ENCODE data around the gene ST6GAL1. TPM values are rescaled to one million over a fixed set of nuclear protein-coding genes. Genes with fewer than 3 reads are reported as not detected.

ST6GAL1 gene
- total and polyA plus RNA-seq, 2 of the 4 experiments (the other 2 are of a cell fraction): 1.4 to 2.9 TPM

GRCh38 chr3:186883686-186884058, 46.7 kb upstream of the ST6GAL1 start:
- BruUV-seq (replicated peaks): no TSS peak
- no peak overlapping the region for H3K4me2 ChIP-seq (ENCODE audit: low read depth, low read length)
- no peak overlapping the region for H4K5ac ChIP-seq (ENCODE audit: low read depth, low read length)
- H2AFZ ChIP-seq (replicated peaks; ENCODE audit: low read length, poor library complexity): no peak overlapping the region
- peaks cover 7% of the 10 kb centered on the region for H3K27me3 ChIP-seq (ENCODE audit: control insufficient read depth, insufficient read depth, low read length)
- no peak overlapping the region for H2BK5ac ChIP-seq (ENCODE audit: low read depth, low read length, poor library complexity, severe bottlenecking)
- no peak overlapping the region for H4K8ac ChIP-seq (ENCODE audit: low read depth in 2 of 2, low read length in 2 of 2)
- no peak overlapping the region for H2AK9ac ChIP-seq (replicated peaks; ENCODE audit: low read depth, low read length, poor library complexity)
- no peaks in the 10 kb centered on the region for H4K20me1 ChIP-seq (ENCODE audit: insufficient read depth, low read length)
- no peaks in the 10 kb centered on the region for H3K9me3 ChIP-seq (ENCODE audit: control insufficient read depth, insufficient read depth, low read length)
- POLR2A ChIA-PET (ENCODE audit: unreplicated experiment): no interaction called here
- DNase-seq: no peak
- intact Hi-C loops (cut with micrococcal nuclease) (no loop called here), dilution Hi-C loops (cut with HindIII; ENCODE audit: low sequenced_read_pairs, unreplicated experiment) (no loop called here), in situ Hi-C loops (cut with MboI; ENCODE audit: low sequenced_read_pairs) (no loop called here)
- H2BK15ac ChIP-seq (ENCODE audit: low read depth, low read length): no peak overlapping the region
- H3K14ac ChIP-seq (replicated peaks; ENCODE audit: low read depth, low read length): no peak overlapping the region
- no peak overlapping the region for H3K56ac ChIP-seq (ENCODE audit: extremely low read depth, insufficient read depth, low read length)
- H3K4me3 ChIP-seq (ENCODE audit: insufficient read depth, low read depth, low read length): no peak overlapping the region
- H3K9ac ChIP-seq (ENCODE audit: low read depth, low read length): no peak overlapping the region
- no peak overlapping the region for H3K18ac ChIP-seq (ENCODE audit: low read depth, low read length)
- no CpG with 5 or more reads among the region's 1 CpG for WGBS, 2 experiments (ENCODE audit: extremely low coverage in 2 of 2, insufficient read length in 1 of 2)
- H3K4ac ChIP-seq (ENCODE audit: low read depth, low read length): no peak overlapping the region
- no peak for TF ChIP-seq CEBPB (IDR thresholded peaks at IDR 0.05; ENCODE audit: low read depth, low read length)
- no peak for TF ChIP-seq BHLHE40 (IDR thresholded peaks at IDR 0.05; ENCODE audit: low read depth, low read length)
- TF ChIP-seq NFE2L2 (IDR thresholded peaks at IDR 0.05; ENCODE audit: low read depth, low read length): no peak
- TF ChIP-seq MXI1 (IDR thresholded peaks at IDR 0.05; ENCODE audit: borderline replicate concordance, low read depth, low read length): no peak
- TF ChIP-seq RAD21 (IDR thresholded peaks at IDR 0.05; ENCODE audit: low read length): no peak
- TF ChIP-seq, protein P1, sequence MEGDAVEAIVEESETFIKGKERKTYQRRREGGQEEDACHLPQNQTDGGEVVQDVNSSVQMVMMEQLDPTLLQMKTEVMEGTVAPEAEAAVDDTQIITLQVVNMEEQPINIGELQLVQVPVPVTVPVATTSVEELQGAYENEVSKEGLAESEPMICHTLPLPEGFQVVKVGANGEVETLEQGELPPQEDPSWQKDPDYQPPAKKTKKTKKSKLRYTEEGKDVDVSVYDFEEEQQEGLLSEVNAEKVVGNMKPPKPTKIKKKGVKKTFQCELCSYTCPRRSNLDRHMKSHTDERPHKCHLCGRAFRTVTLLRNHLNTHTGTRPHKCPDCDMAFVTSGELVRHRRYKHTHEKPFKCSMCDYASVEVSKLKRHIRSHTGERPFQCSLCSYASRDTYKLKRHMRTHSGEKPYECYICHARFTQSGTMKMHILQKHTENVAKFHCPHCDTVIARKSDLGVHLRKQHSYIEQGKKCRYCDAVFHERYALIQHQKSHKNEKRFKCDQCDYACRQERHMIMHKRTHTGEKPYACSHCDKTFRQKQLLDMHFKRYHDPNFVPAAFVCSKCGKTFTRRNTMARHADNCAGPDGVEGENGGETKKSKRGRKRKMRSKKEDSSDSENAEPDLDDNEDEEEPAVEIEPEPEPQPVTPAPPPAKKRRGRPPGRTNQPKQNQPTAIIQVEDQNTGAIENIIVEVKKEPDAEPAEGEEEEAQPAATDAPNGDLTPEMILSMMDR (conservative IDR thresholded peaks at IDR 0.05; ENCODE audit: low read depth, low read length): no peak
- no peak for TF ChIP-seq FOS (IDR thresholded peaks at IDR 0.05; ENCODE audit: low read depth, low read length)
- TF ChIP-seq CHD1 (IDR thresholded peaks at IDR 0.05; ENCODE audit: low read depth, low read length): no peak
- TF ChIP-seq USF2 (IDR thresholded peaks at IDR 0.05; ENCODE audit: low read depth, low read length): no peak
- TF ChIP-seq POLR2A (IDR thresholded peaks at IDR 0.05; ENCODE audit: low read depth, low read length): no peak
- TF ChIP-seq RCOR1 (IDR thresholded peaks at IDR 0.05; ENCODE audit: insufficient replicate concordance, low read length): no peak
- no peak for TF ChIP-seq MAZ (IDR thresholded peaks at IDR 0.05; ENCODE audit: borderline replicate concordance, low read depth, low read length)
- no peak for TF ChIP-seq MAFK (IDR thresholded peaks at IDR 0.05; ENCODE audit: low read depth, low read length)
- TF ChIP-seq SMC3 (IDR thresholded peaks at IDR 0.05; ENCODE audit: low read depth, low read length): no peak
- TF ChIP-seq, protein P2, sequence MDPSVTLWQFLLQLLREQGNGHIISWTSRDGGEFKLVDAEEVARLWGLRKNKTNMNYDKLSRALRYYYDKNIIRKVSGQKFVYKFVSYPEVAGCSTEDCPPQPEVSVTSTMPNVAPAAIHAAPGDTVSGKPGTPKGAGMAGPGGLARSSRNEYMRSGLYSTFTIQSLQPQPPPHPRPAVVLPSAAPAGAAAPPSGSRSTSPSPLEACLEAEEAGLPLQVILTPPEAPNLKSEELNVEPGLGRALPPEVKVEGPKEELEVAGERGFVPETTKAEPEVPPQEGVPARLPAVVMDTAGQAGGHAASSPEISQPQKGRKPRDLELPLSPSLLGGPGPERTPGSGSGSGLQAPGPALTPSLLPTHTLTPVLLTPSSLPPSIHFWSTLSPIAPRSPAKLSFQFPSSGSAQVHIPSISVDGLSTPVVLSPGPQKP (IDR thresholded peaks at IDR 0.05; ENCODE audit: borderline replicate concordance, low read depth, low read length): no peak
- TF ChIP-seq RFX5 (IDR thresholded peaks at IDR 0.05; ENCODE audit: low read depth, low read length): no peak
- no peaks in the 10 kb centered on the region for H3K36me3 ChIP-seq (ENCODE audit: control insufficient read depth, insufficient read depth, low read length)
- no peak overlapping the region for H2BK20ac ChIP-seq (ENCODE audit: low read depth, low read length)
- no peaks in the 10 kb centered on the region for H3K9me1 ChIP-seq (ENCODE audit: insufficient read depth, low read length)
- no peak overlapping the region for H4K91ac ChIP-seq (ENCODE audit: insufficient read depth, low read depth, low read length)
- peaks cover 2% of the 10 kb centered on the region for H3K4me1 ChIP-seq (ENCODE audit: control insufficient read depth, insufficient read depth, low read length)
- CTCF ChIA-PET: no interaction called here
- H2BK120ac ChIP-seq (ENCODE audit: low read depth, low read length): no peak overlapping the region
- no peak for ATAC-seq (ENCODE audit: low read depth)
- no peak overlapping the region for H3K23ac ChIP-seq (ENCODE audit: low read depth, low read length)
- H3K79me1 ChIP-seq (ENCODE audit: low read depth in 1 of 2, low read length in 2 of 2): no peaks in the 10 kb centered on the region
- no peak overlapping the region for H3K27ac ChIP-seq (ENCODE audit: insufficient read depth, low read length)
- H2AK5ac ChIP-seq (ENCODE audit: low read depth, low read length): no peak overlapping the region
